ENCODE measurements around the gene DMWD. TPM values are rescaled to one million over a fixed set of nuclear protein-coding genes. Genes with fewer than 3 reads are reported as not detected.
"Not testable (repeated sequence)": the region's sequence is repeated elsewhere in the genome, so short reads cannot be mapped to it uniquely, and the experiment has no call there.

Gene DMWD
- total RNA-seq, 1 experiment from 2014 or later = 37.8 TPM

DNA sequence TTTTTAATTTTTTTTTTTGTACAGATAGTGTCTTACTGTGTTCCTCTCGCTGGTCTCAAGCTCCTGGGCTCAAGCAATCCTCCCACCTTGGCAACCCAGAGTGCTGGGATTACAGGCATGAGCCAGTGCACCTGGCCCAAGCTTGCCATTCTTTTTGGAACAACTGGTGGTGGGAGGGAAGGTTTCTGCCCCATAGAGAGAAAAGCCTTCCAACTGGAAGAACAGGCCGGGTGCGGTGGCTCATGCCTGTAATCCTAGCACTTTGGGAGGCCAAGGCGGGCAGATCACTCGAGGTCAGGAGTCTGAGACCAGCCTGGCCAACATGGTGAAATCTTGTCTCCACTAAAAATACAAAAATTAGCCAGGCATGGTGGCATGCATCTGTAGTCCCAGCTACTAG, 6.9 kb upstream of the DMWD start:
- H4K20me1 ChIP-seq (ENCODE audit: insufficient read depth, low read depth, low read length); H3K9me2 ChIP-seq (replicated peaks; ENCODE audit: insufficient read depth, low read length); H3K9ac ChIP-seq (ENCODE audit: low read length); H2AFZ ChIP-seq (ENCODE audit: low read length); H3K36me3 ChIP-seq (ENCODE audit: insufficient read depth, low read length); H3K9me3 ChIP-seq (ENCODE audit: low read length); H3K4me2 ChIP-seq (ENCODE audit: low read depth, low read length, poor library complexity, severe bottlenecking); H3K4me3 ChIP-seq (ENCODE audit: low read length); DNase-seq; H3K27me3 ChIP-seq (ENCODE audit: low read length); H3K27ac ChIP-seq (ENCODE audit: low read length); H3K4me1 ChIP-seq (ENCODE audit: low read length); H3K79me2 ChIP-seq (ENCODE audit: low read length): not testable (repeated sequence)

DNA sequence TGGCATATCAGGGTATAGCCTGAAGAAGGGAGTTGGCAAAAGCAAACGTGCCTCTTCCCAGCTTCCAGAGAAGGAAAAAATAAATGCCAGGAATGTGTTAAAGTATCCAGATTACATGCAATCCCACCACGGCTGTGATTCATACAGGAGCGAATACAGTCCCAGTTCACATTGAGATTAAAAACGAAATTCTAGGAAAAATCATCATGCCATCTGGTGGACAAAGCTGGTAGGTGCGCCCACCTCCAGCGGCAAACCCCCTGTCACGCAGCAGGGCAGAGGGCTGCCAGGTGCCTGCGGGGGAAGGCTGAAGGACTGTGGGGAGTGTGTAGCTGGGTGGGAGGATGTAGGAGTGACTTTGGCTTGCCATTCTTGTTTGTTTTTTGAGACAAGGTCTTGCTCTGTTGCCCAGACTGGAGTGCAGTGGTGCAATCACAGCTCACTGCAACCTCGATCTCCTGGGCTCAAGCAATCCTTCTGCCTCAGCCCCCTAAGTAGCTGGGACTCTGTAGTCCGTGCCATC, 6.4 kb upstream of the DMWD start:
- H3K36me3 ChIP-seq (ENCODE audit: insufficient read depth, low read length) = no peaks in the 10 kb centered on the region
- H3K79me2 ChIP-seq (ENCODE audit: low read length) = no peaks in the 10 kb centered on the region
- H3K27ac ChIP-seq (ENCODE audit: low read length) = no peak overlapping the region
- DNase-seq = peak; percentile 79
- H3K9me2 ChIP-seq (replicated peaks; ENCODE audit: insufficient read depth, low read length) = no peaks in the 10 kb centered on the region
- H3K4me1 ChIP-seq (ENCODE audit: low read length) = no peaks in the 10 kb centered on the region; the same call in 1 of the 2 replicates
- H4K20me1 ChIP-seq (ENCODE audit: insufficient read depth, low read depth, low read length) = no peaks in the 10 kb centered on the region
- no peak overlapping the region for H3K4me3 ChIP-seq (ENCODE audit: low read length)
- H3K4me2 ChIP-seq (ENCODE audit: low read depth, low read length, poor library complexity, severe bottlenecking) = no peak overlapping the region
- H3K27me3 ChIP-seq (ENCODE audit: low read length) = no peaks in the 10 kb centered on the region
- H3K9me3 ChIP-seq (ENCODE audit: low read length) = no peaks in the 10 kb centered on the region
- no peak overlapping the region for H3K9ac ChIP-seq (ENCODE audit: low read length)
- H2AFZ ChIP-seq (ENCODE audit: low read length) = no peak overlapping the region

DNA sequence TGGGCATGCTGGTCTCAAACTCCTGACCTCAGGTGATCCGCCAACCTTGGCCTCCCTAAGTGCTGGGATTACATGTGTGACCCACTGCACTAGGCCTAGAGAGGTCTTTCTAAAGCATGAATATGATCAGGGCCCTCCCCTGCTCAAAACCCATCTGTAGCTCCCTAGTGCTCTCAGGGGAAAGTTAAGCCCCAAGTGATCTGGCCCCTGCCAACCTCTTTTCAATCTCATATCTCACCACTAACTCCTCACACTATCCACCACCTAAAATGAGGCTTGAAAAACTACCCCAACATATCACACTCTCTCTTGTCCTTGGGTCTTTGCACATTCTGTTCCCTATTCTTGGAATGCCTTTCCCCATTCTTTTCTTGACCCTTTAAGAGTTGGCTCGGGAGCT, 2.0 kb upstream of the DMWD start:
- no peaks in the 10 kb centered on the region for H3K27me3 ChIP-seq (ENCODE audit: low read length)
- H4K20me1 ChIP-seq (ENCODE audit: insufficient read depth, low read depth, low read length) = 0 out of 2 replicates have a peak, but pooled peaks cover 8% of the 10 kb centered on the region
- no peaks in the 10 kb centered on the region for H3K9me2 ChIP-seq (replicated peaks; ENCODE audit: insufficient read depth, low read length)
- H3K9ac ChIP-seq (ENCODE audit: low read length) = no peak overlapping the region
- peaks cover 20% of the 10 kb centered on the region for H3K79me2 ChIP-seq (ENCODE audit: low read length)
- DNase-seq = no peak
- peaks cover 20% of the 10 kb centered on the region for H3K4me1 ChIP-seq (ENCODE audit: low read length)
- H3K4me2 ChIP-seq (ENCODE audit: low read depth, low read length, poor library complexity, severe bottlenecking) = no peak overlapping the region
- H3K27ac ChIP-seq (ENCODE audit: low read length) = no peak overlapping the region
- no peak overlapping the region for H2AFZ ChIP-seq (ENCODE audit: low read length)
- peaks cover 4% of the 10 kb centered on the region; the same call in 1 of the 2 replicates for H3K36me3 ChIP-seq (ENCODE audit: insufficient read depth, low read length)
- no peaks in the 10 kb centered on the region for H3K9me3 ChIP-seq (ENCODE audit: low read length)
- no peak overlapping the region for H3K4me3 ChIP-seq (ENCODE audit: low read length)

DNA sequence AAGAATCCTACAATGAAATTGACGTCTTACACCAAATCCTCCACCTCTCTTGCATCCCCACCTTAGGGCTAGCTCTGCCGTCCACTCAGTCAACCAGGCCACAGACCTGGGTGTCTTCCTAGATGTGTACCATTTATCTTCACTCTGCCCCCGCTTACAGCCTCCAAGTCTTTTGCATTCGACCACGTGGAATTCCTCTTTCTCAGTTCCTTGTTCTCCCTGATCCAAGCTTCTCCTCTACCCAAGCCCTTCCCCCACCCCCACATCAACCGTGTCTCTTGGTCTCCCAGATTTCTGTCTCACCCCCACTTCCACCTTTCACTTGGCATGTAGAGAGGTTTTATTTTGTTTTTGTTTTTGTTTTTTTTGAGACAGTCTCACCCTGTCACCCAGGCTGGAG, 1.2 kb upstream of the DMWD start:
- no peaks in the 10 kb centered on the region for H3K9me2 ChIP-seq (replicated peaks; ENCODE audit: insufficient read depth, low read length)
- H3K27ac ChIP-seq (ENCODE audit: low read length) = no peak overlapping the region
- DNase-seq = no peak
- H3K27me3 ChIP-seq (ENCODE audit: low read length) = no peaks in the 10 kb centered on the region
- H3K9ac ChIP-seq (ENCODE audit: low read length) = no peak overlapping the region
- H2AFZ ChIP-seq (ENCODE audit: low read length) = no peak overlapping the region
- H3K79me2 ChIP-seq (ENCODE audit: low read length) = peaks cover 27% of the 10 kb centered on the region
- H3K36me3 ChIP-seq (ENCODE audit: insufficient read depth, low read length) = peaks cover 11% of the 10 kb centered on the region; the same call in 1 of the 2 replicates
- 0 out of 2 replicates have a peak, but pooled peaks cover 8% of the 10 kb centered on the region for H4K20me1 ChIP-seq (ENCODE audit: insufficient read depth, low read depth, low read length)
- peaks cover 20% of the 10 kb centered on the region for H3K4me1 ChIP-seq (ENCODE audit: low read length)
- no peak overlapping the region for H3K4me3 ChIP-seq (ENCODE audit: low read length)
- no peak overlapping the region for H3K4me2 ChIP-seq (ENCODE audit: low read depth, low read length, poor library complexity, severe bottlenecking)
- H3K9me3 ChIP-seq (ENCODE audit: low read length) = no peaks in the 10 kb centered on the region

DNA sequence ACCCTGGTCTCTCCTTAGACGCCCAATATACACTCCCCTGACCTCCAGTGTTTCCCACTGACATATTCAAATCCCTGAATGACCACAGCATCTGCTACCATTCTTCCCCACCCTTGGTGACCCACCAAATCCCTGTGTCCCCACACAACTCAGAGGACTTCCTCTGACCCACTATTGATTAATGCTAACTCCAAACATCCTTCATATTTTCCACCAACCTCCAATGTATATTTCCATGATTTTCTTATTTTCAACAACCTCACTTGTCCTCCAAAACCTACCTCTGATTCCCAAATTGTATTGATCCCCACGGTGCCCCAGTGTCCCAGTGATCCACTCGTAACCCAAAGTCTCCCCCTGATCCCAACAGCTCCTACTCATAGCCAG, 526 bp upstream of the DMWD start:
- peaks cover 27% of the 10 kb centered on the region for H3K79me2 ChIP-seq (ENCODE audit: low read length)
- no peak for DNase-seq
- no peak overlapping the region for H2AFZ ChIP-seq (ENCODE audit: low read length)
- H3K9me2 ChIP-seq (replicated peaks; ENCODE audit: insufficient read depth, low read length) = no peaks in the 10 kb centered on the region
- peaks cover 20% of the 10 kb centered on the region for H3K4me1 ChIP-seq (ENCODE audit: low read length)
- peaks cover 12% of the 10 kb centered on the region; the same call in 1 of the 2 replicates for H3K36me3 ChIP-seq (ENCODE audit: insufficient read depth, low read length)
- H3K27me3 ChIP-seq (ENCODE audit: low read length) = no peaks in the 10 kb centered on the region
- H4K20me1 ChIP-seq (ENCODE audit: insufficient read depth, low read depth, low read length) = 0 out of 2 replicates have a peak, but pooled peaks cover 8% of the 10 kb centered on the region
- H3K27ac ChIP-seq (ENCODE audit: low read length) = no peak overlapping the region
- peak overlapping the region; percentile 36; the same call in 1 of the 2 replicates for H3K4me3 ChIP-seq (ENCODE audit: low read length)
- no peak overlapping the region for H3K4me2 ChIP-seq (ENCODE audit: low read depth, low read length, poor library complexity, severe bottlenecking)
- H3K9me3 ChIP-seq (ENCODE audit: low read length) = no peaks in the 10 kb centered on the region
- H3K9ac ChIP-seq (ENCODE audit: low read length) = no peak overlapping the region

DNA sequence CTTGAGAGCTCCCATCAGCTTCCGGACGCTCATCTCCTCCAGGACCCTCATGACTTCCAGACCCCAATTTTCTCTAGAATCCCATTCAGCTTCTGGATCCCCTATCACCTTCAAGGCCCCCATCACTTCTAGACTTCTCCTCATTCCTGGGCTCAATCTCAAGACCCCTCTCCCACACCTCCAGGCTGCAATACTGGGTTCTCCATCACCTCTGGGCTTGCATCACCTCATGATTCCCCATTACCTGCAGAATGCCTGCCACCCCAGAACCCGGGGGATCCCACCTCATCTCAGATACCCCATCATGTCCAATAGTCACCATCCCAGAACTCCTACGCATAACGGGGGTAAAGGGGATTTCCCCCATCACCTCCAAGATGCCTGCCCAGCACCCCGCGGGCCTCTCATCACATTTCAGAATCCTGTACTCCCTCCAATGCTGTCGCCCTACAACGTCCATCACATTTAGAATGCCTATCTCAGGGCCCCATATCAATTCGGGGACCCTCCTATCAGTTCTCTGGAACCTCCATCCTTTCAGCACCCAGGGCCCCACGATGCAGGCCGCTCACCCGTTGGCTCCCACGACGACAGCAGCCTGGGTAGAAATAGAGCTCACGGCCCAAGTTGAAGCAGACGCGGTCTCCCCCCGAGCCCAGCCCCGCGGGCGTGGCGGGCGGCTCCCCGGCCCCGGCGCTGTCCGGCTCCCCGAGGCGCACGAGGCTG, 738 bp downstream of the DMWD start:
- DNase-seq = peak; percentile 70
- Histone ChIP-seq H3K4me3 (ENCODE audit: low read length) (peak overlapping the region; percentile 91), H3K27me3 (ENCODE audit: low read length) (no peaks in the 10 kb centered on the region), H2AFZ (ENCODE audit: low read length) (no peak overlapping the region), H3K9me2 (replicated peaks; ENCODE audit: insufficient read depth, low read length) (no peaks in the 10 kb centered on the region), H3K4me2 (ENCODE audit: low read depth, low read length, poor library complexity, severe bottlenecking) (peak overlapping the region; percentile 87), H4K20me1 (ENCODE audit: insufficient read depth, low read depth, low read length) (0 out of 2 replicates have a peak, but pooled peaks cover 8% of the 10 kb centered on the region), H3K9me3 (ENCODE audit: low read length) (no peaks in the 10 kb centered on the region), H3K9ac (ENCODE audit: low read length) (peak overlapping the region; percentile 93), H3K79me2 (ENCODE audit: low read length) (peaks cover 27% of the 10 kb centered on the region), H3K4me1 (ENCODE audit: low read length) (peaks cover 20% of the 10 kb centered on the region), H3K36me3 (ENCODE audit: insufficient read depth, low read length) (peaks cover 12% of the 10 kb centered on the region; the same call in 1 of the 2 replicates), H3K27ac (ENCODE audit: low read length) (peak overlapping the region; percentile 64)

DNA sequence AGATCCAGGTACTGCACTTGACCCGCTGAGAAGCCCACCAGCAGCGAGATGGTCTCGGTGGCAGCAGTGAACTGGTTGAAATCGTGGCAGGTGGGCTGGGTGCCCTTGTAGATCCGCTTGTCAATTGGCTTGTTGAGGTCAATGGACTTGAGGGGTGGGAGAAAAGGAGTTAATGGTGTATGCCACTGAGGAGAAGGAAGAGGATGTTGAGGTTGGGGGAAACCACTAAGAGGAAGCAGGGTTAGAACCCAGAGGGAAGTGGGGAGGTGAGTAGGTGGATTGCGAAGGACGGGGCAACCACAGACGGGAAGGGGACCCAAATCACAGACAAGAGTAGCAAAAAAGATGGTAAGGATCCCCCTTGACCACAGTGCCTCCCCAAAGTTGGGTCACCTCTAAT, 1.7 kb downstream of the DMWD start:
- Histone ChIP-seq H3K4me3 (ENCODE audit: low read length) (peak overlapping the region; percentile 91), H3K27ac (ENCODE audit: low read length) (peak overlapping the region; percentile 64; the same call in 1 of the 2 replicates), H3K9ac (ENCODE audit: low read length) (peak overlapping the region; percentile 93), H3K4me1 (ENCODE audit: low read length) (peaks cover 20% of the 10 kb centered on the region), H4K20me1 (ENCODE audit: insufficient read depth, low read depth, low read length) (0 out of 2 replicates have a peak, but pooled peaks cover 12% of the 10 kb centered on the region), H3K9me2 (replicated peaks; ENCODE audit: insufficient read depth, low read length) (no peaks in the 10 kb centered on the region), H2AFZ (ENCODE audit: low read length) (no peak overlapping the region), H3K36me3 (ENCODE audit: insufficient read depth, low read length) (peaks cover 12% of the 10 kb centered on the region; the same call in 1 of the 2 replicates), H3K4me2 (ENCODE audit: low read depth, low read length, poor library complexity, severe bottlenecking) (peak overlapping the region; percentile 87), H3K79me2 (ENCODE audit: low read length) (peaks cover 27% of the 10 kb centered on the region), H3K9me3 (ENCODE audit: low read length) (no peaks in the 10 kb centered on the region), H3K27me3 (ENCODE audit: low read length) (no peaks in the 10 kb centered on the region)
- DNase-seq = no peak

DNA sequence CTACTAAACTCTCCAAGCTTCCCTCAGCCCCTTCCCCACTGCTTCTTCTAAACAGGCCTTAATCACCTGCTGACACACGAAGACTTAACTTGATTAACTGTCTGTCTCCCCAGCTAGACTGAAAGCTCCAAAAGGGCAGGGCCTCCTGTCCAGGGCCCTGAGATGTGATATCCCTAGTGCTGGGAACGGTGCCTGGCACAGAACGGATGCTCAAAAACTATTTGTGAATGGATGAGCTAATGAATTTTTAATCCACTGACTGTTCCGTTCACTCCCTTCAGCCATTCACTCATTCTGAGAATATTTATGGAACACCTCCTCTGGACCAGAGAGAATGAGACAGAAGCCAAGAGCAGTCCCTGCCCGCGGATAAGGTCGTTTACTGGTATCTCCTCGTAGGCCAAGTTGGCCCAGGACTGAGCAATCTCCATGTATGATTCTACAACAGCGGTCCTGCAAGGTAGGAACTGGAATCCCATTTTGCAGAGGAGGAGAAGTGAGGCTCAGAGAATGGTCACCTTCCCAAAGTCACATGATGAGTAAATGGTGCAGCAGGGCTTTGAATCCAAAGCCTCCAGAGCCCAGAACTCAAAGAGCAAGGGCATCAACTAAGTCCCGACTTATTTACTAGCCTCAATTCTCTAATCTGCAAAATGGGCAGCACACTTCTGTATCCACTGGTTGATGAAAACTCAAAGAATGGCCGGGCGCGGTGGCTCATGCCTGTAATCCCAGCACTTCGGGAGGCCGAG, 3.4 kb downstream of the DMWD start:
- H3K4me2 ChIP-seq (ENCODE audit: low read depth, low read length, poor library complexity, severe bottlenecking) = no peak overlapping the region

More for the DNA sequence above, 3.4 kb downstream of the DMWD start:
- Histone ChIP-seq H3K36me3 (ENCODE audit: insufficient read depth, low read length) (peaks cover 12% of the 10 kb centered on the region; the same call in 1 of the 2 replicates), H3K4me3 (ENCODE audit: low read length) (no peak overlapping the region), H2AFZ (ENCODE audit: low read length) (no peak overlapping the region), H3K27ac (ENCODE audit: low read length) (no peak overlapping the region), H4K20me1 (ENCODE audit: insufficient read depth, low read depth, low read length) (0 out of 2 replicates have a peak, but pooled peaks cover 12% of the 10 kb centered on the region), H3K9me3 (ENCODE audit: low read length) (no peaks in the 10 kb centered on the region), H3K79me2 (ENCODE audit: low read length) (peaks cover 27% of the 10 kb centered on the region), H3K4me1 (ENCODE audit: low read length) (peaks cover 20% of the 10 kb centered on the region), H3K27me3 (ENCODE audit: low read length) (no peaks in the 10 kb centered on the region), H3K9me2 (replicated peaks; ENCODE audit: insufficient read depth, low read length) (no peaks in the 10 kb centered on the region), H3K9ac (ENCODE audit: low read length) (no peak overlapping the region)
- DNase-seq = no peak
